Natural killer cell (primary cell): ENCODE results near the gene CCDC47. TPM values are rescaled to one million over a fixed set of nuclear protein-coding genes. Genes with fewer than 3 reads are reported as not detected.
A peak's percentile ranks its signal among the peaks of the same experiment; 100 is the strongest.

Experiments used
- ATAC-seq, 3 donors: fragments of 150-1000 bp in 2 of 3; fragments of 200-7000 bp in 1 of 3; cut with Tn5 transposase; 1 replicate in 1 of 3; 2 replicates in 2 of 3; pipeline ENCODE4 v1.10.0; 2021; ENCODE audit warnings: mild to moderate bottlenecking in 2 of 3, moderate library complexity in 2 of 3
- DNase-seq, 2 donors: peaks; one replicate each; pipeline versions ENCODE4 v3.0.0 to v3.0.0-alpha.2; 2013 to 2021; ENCODE audit warnings: mixed read lengths in 1 of 2
- H3K27ac ChIP-seq: one replicate; pipeline ENCODE4 v1.5.1; 2013; ENCODE audit warnings: mild to moderate bottlenecking, low read length
- H3K27me3 ChIP-seq: one replicate; pipeline ENCODE4 v1.6.1; 2013; ENCODE audit warnings: low read length; ENCODE audit not compliant: control insufficient read depth, insufficient read depth
- H3K36me3 ChIP-seq: one replicate; pipeline ENCODE4 v1.6.1; 2013; ENCODE audit warnings: low read length; ENCODE audit not compliant: control insufficient read depth, insufficient read depth
- H3K4me1 ChIP-seq: one replicate; pipeline ENCODE4 v1.6.1; 2013; ENCODE audit warnings: low read length; ENCODE audit not compliant: control insufficient read depth, insufficient read depth
- H3K4me3 ChIP-seq: one replicate; pipeline ENCODE4 v1.5.1; 2013; ENCODE audit warnings: low read length
- H3K9me3 ChIP-seq: one replicate; pipeline ENCODE4 v1.6.1; 2013; ENCODE audit warnings: low read length; ENCODE audit not compliant: control insufficient read depth, insufficient read depth
- H3K27ac Mint-ChIP-seq, 2 donors: one replicate each; pipeline ENCODE4 v1.8.0; 2022; ENCODE audit warnings: mild to moderate bottlenecking in 2 of 2, mixed read lengths in 2 of 2, moderate library complexity in 1 of 2
- H3K27me3 Mint-ChIP-seq, 2 donors: one replicate each; pipeline ENCODE4 v1.8.0; 2022; ENCODE audit warnings: low read depth in 2 of 2, mixed read lengths in 2 of 2
- H3K36me3 Mint-ChIP-seq: one replicate; pipeline ENCODE4 v1.8.0; 2022; ENCODE audit warnings: mixed read lengths
- H3K4me1 Mint-ChIP-seq, 2 donors: one replicate each; pipeline ENCODE4 v1.8.0; 2022; ENCODE audit warnings: mixed read lengths in 2 of 2
- H3K4me3 Mint-ChIP-seq: one replicate; pipeline ENCODE4 v1.8.0; 2022; ENCODE audit warnings: mild to moderate bottlenecking, moderate library complexity, mixed read lengths
- H3K9me3 Mint-ChIP-seq, 2 donors: one replicate each; pipeline ENCODE4 v1.8.0; 2022; ENCODE audit warnings: mixed read lengths in 2 of 2
- CTCF ChIP-seq: fragments of 200-600 bp; IDR thresholded peaks from one replicate; pipeline ENCODE4 v1.8.0; 2022; ENCODE audit warnings: antibody characterized with exemption
- WGBS: methylation state at CpG from one replicate; pipeline ENCODE4 v1.1.7; 2013; ENCODE audit warnings: missing lambda C conversion rate; ENCODE audit not compliant: insufficient coverage; 5-methylcytosine and 5-hydroxymethylcytosine counted together
- intact Hi-C: fragments of 100-400 bp; cut with micrococcal nuclease; formaldehyde crosslinking; loops from one replicate; pipeline ENCODE4 v1.14.2; 2022
- total RNA-seq, 4 donors: library from RNA; stranded (reverse); fragments of 120-200 nt in 1 of 4; gene quantifications; one replicate each; pipeline versions ENCODE4 v1.2.3 to v1.2.4, GENCODE V29; 2013 to 2022

CCDC47 gene
- total RNA-seq, 3 donors from 2014 or later (not counting 1 experiment from before 2014, with no cell fraction given): 37.9 to 45.2 (median 41.7) TPM

- Mint-ChIP-seq H3K4me3 (no peak overlapping the region), H3K4me1 (peaks cover 7 to 13% of the 10 kb centered on the region in 2 donors), H3K27ac (peak overlapping the region; percentile 35 to 45), H3K27me3 (no peaks in the 10 kb centered on the region), H3K36me3 (peaks cover 19% of the 10 kb centered on the region), H3K9me3 (no peaks in the 10 kb centered on the region)
- intact Hi-C loops: no loop called here
- no peak for TF ChIP-seq CTCF
- H3K4me3 ChIP-seq: no peak overlapping the region
- DNase-seq (no peak), ATAC-seq (peak in 1 of 3 donors; percentile 46)
- no peaks in the 10 kb centered on the region for H3K27me3 ChIP-seq
- H3K4me1 ChIP-seq: no peaks in the 10 kb centered on the region
- no peak overlapping the region for H3K27ac ChIP-seq
- WGBS: 80% methylated on average over 1 of the region's 1 CpG
- H3K9me3 ChIP-seq: no peaks in the 10 kb centered on the region
- H3K36me3 ChIP-seq: peaks cover 60% of the 10 kb centered on the region
Observed at GRCh38 chr17:63753215-63753614, 20.2 kb downstream of the CCDC47 start.

GRCh38 chr17:63752707-63753106 is 20.7 kb downstream of the CCDC47 start:
- H3K36me3 Mint-ChIP-seq: peaks cover 19% of the 10 kb centered on the region
- intact Hi-C loops: no loop called here
- peak overlapping the region; percentile 35 to 45 for H3K27ac Mint-ChIP-seq
- H3K27me3 ChIP-seq: no peaks in the 10 kb centered on the region
- DNase-seq (no peak), ATAC-seq (no peak)
- WGBS: 87% methylated on average over 1 of the region's 1 CpG
- no peak overlapping the region for H3K4me3 Mint-ChIP-seq
- no peaks in the 10 kb centered on the region for H3K9me3 ChIP-seq
- H3K9me3 Mint-ChIP-seq: no peaks in the 10 kb centered on the region
- no peak overlapping the region for H3K4me3 ChIP-seq
- peaks cover 7 to 13% of the 10 kb centered on the region in 2 donors for H3K4me1 Mint-ChIP-seq
- no peak overlapping the region for H3K27ac ChIP-seq
- peaks cover 57% of the 10 kb centered on the region for H3K36me3 ChIP-seq
- no peaks in the 10 kb centered on the region for H3K4me1 ChIP-seq
- no peak for TF ChIP-seq CTCF
- no peaks in the 10 kb centered on the region for H3K27me3 Mint-ChIP-seq

GRCh38 chr17:63751806-63752205 is 21.6 kb downstream of the CCDC47 start:
- peaks cover 59% of the 10 kb centered on the region for H3K36me3 ChIP-seq

More at GRCh38 chr17:63751806-63752205, 21.6 kb downstream of the CCDC47 start:
- Histone ChIP-seq H3K27me3 (no peaks in the 10 kb centered on the region), H3K4me3 (no peak overlapping the region), H3K9me3 (no peaks in the 10 kb centered on the region), H3K4me1 (no peaks in the 10 kb centered on the region), H3K27ac (peak overlapping the region; percentile 17)
- DNase-seq: peak in 1 of 2 donors; percentile 63
- Mint-ChIP-seq H3K27me3 (no peaks in the 10 kb centered on the region), H3K4me3 (peak overlapping the region; percentile 71), H3K27ac (peak overlapping the region; percentile 83 to 86), H3K36me3 (peaks cover 19% of the 10 kb centered on the region), H3K9me3 (no peaks in the 10 kb centered on the region), H3K4me1 (peaks cover 7 to 13% of the 10 kb centered on the region in 2 donors)
- no peak for TF ChIP-seq CTCF
- intact Hi-C loops: no loop called here
- 6% methylated on average over 8 of the region's 8 CpGs for WGBS
- peak; percentile 68 to 77 (median 70) for ATAC-seq
